C4-2B (cell line): ENCODE results near the gene GPX5.
"Not testable (repeated sequence)": the region's sequence is repeated elsewhere in the genome, so short reads cannot be mapped to it uniquely, and the experiment has no call there.

Experiments
- ZFX ChIP-seq: fragments of 450-650 bp; IDR thresholded peaks from 2 replicates; pipeline ENCODE4 v1.6.1; 2017
- TF ChIP-seq, protein P1 (sequence below): fragments of 450-650 bp; conservative IDR thresholded peaks from 2 replicates; pipeline ENCODE4 v1.5.1; 2017; ENCODE audit warnings: mild to moderate bottlenecking

DNA sequence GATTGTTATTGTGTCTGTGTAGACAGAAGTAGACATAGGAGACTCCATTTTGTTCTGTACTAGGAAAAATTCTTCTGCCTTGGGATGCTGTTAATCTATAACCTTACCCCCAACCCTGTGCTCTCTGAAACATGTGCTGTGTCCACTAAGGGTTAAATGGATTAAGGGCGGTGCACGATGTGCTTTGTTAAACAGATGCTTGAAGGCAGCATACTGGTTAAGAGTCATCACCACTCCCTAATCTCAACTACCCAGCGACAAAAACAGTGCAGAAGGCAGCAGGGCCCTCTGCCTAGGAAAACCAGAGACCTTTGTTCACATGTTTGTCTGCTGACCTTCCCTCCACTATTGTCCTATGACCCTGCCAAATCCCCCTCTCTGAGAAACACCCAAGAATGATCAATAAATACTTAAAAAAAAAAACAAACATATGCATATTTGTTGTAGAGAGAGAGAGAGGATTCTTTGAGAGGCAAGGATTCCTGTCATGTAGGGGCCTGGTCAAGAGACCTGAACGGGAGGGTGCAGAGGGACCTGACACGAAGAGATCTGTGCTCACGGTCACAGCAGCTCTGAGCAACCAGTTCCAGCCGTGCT is 22.9 kb upstream of the GPX5 start:
- TF ChIP-seq, protein P1, sequence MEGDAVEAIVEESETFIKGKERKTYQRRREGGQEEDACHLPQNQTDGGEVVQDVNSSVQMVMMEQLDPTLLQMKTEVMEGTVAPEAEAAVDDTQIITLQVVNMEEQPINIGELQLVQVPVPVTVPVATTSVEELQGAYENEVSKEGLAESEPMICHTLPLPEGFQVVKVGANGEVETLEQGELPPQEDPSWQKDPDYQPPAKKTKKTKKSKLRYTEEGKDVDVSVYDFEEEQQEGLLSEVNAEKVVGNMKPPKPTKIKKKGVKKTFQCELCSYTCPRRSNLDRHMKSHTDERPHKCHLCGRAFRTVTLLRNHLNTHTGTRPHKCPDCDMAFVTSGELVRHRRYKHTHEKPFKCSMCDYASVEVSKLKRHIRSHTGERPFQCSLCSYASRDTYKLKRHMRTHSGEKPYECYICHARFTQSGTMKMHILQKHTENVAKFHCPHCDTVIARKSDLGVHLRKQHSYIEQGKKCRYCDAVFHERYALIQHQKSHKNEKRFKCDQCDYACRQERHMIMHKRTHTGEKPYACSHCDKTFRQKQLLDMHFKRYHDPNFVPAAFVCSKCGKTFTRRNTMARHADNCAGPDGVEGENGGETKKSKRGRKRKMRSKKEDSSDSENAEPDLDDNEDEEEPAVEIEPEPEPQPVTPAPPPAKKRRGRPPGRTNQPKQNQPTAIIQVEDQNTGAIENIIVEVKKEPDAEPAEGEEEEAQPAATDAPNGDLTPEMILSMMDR = not testable (repeated sequence)
- not testable (repeated sequence) for TF ChIP-seq ZFX
